GM19397 (cell line): ENCODE results near the gene DAPK2.

ENCODE experiments used
- ATAC-seq: cut with Tn5 transposase; IDR thresholded peaks from one replicate; pipeline ENCODE4 v1.9.1; 2021; ENCODE audit warnings: mild to moderate bottlenecking, moderate library complexity; ENCODE audit not compliant: unreplicated experiment

The DAPK2 gene

GRCh38 chr15:63998489-63998888 is 47.8 kb downstream of the DAPK2 start:
- no peak for ATAC-seq

- ATAC-seq: no peak
These were observed 48.4 kb downstream of the DAPK2 start for GRCh38 chr15:63997715-63998442.

GRCh38 chr15:63996794-63997357 is 49.4 kb downstream of the DAPK2 start:
- no peak for ATAC-seq

- no peak for ATAC-seq
These were observed 50.5 kb downstream of the DAPK2 start for GRCh38 chr15:63995789-63996188.

- ATAC-seq: no peak
These were observed 52.1 kb downstream of the DAPK2 start for GRCh38 chr15:63994073-63994600.

- no peak for ATAC-seq
These were observed 54.0 kb downstream of the DAPK2 start for GRCh38 chr15:63992300-63992699.

- no peak for ATAC-seq
These were observed 54.6 kb downstream of the DAPK2 start for GRCh38 chr15:63991706-63992105.

- ATAC-seq: no peak
These were observed 55.8 kb downstream of the DAPK2 start for GRCh38 chr15:63990454-63990853.

- no peak for ATAC-seq
These were observed 58.4 kb downstream of the DAPK2 start for GRCh38 chr15:63987796-63988378.

GRCh38 chr15:63986751-63987341 is 59.4 kb downstream of the DAPK2 start:
- no peak for ATAC-seq

GRCh38 chr15:63986185-63986680 is 60.1 kb downstream of the DAPK2 start:
- ATAC-seq: no peak

- no peak for ATAC-seq
These were observed 60.8 kb downstream of the DAPK2 start for GRCh38 chr15:63985221-63986184.

GRCh38 chr15:63984331-63984730 is 62.0 kb downstream of the DAPK2 start:
- ATAC-seq: no peak

- no peak for ATAC-seq
These were observed 63.1 kb downstream of the DAPK2 start for GRCh38 chr15:63983061-63983711.

GRCh38 chr15:63982381-63982854 is 63.9 kb downstream of the DAPK2 start:
- no peak for ATAC-seq

GRCh38 chr15:63981596-63982320 is 64.5 kb downstream of the DAPK2 start:
- no peak for ATAC-seq

GRCh38 chr15:63979262-63979793 is 67.0 kb downstream of the DAPK2 start:
- no peak for ATAC-seq

GRCh38 chr15:63978511-63979261 is 67.6 kb downstream of the DAPK2 start:
- ATAC-seq: no peak
